Erythroblast (primary cell): ENCODE results near the gene CRACDL.

Source experiments
- GATA1 ChIP-seq: IDR thresholded peaks from 2 replicates; pipeline ENCODE4 v1.6.1; 2011; ENCODE audit warnings: low read depth, mild to moderate bottlenecking, control low read depth, low read length, moderate library complexity
- POLR2A ChIP-seq: IDR thresholded peaks from 2 replicates; pipeline ENCODE4 v1.6.1; 2011; ENCODE audit warnings: mild to moderate bottlenecking, low read length

DNA sequence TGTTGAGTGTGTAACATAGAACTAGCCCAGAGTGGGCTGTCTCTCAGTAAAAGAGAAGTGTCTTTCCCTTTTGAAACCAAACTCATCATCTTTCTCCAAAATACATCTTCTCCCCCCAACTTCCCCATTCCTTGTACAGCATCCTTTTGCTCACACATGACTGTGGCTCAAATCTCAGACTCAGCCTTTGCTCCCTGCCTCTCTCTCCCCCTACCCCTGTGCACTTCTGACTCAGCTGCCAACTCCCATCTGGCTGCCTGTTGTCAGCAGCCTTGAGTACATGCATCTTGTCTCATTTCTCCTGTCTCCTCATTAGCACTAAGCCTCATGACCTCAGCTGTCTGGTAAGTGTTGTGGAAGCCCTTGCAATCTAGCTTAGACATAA, 187.0 kb downstream of the CRACDL start:
- TF ChIP-seq POLR2A (no peak), GATA1 (no peak)
